K562 treated with DMSO at 1 percent for 48 hours (cell line): ENCODE data around the gene GCNT2. TPM values are rescaled to one million over a fixed set of nuclear protein-coding genes. Genes with fewer than 3 reads are reported as not detected.

ENCODE experiments used
- total RNA-seq: library from RNA; unstranded; fragments of 300-600 nt; gene quantifications from 2 replicates; pipeline ENCODE4 v1.2.3, GENCODE V29; 2022; ENCODE audit warnings: low replicate concordance; ENCODE audit errors: extremely low read depth

Gene GCNT2
- total RNA-seq: not detected in 2 replicates

GRCh38 chr6:10521104-10521808, at the start of gene GCNT2:
GCNT2 (plus strand) TSS chr6:10521351; CDS start chr6:10528912, 7,561 bp downstream.

Other genes with a start within 250 kb of the GCNT2 start
- gene TFAP2A, start 106.3 kb upstream of the GCNT2 start, total RNA-seq: not detected in 2 replicates
- not detected in 2 replicates for gene C6orf52, start 173.3 kb downstream of the GCNT2 start, total RNA-seq
- gene PAK1IP1, start 173.6 kb downstream of the GCNT2 start, total RNA-seq: not detected in 2 replicates
- not detected in 2 replicates for gene TMEM14C, start 201.7 kb downstream of the GCNT2 start, total RNA-seq
- gene TMEM14B, start 226.5 kb downstream of the GCNT2 start, total RNA-seq: not detected in 2 replicates